ENCODE data around the gene SLIT3.

Gene SLIT3

DNA sequence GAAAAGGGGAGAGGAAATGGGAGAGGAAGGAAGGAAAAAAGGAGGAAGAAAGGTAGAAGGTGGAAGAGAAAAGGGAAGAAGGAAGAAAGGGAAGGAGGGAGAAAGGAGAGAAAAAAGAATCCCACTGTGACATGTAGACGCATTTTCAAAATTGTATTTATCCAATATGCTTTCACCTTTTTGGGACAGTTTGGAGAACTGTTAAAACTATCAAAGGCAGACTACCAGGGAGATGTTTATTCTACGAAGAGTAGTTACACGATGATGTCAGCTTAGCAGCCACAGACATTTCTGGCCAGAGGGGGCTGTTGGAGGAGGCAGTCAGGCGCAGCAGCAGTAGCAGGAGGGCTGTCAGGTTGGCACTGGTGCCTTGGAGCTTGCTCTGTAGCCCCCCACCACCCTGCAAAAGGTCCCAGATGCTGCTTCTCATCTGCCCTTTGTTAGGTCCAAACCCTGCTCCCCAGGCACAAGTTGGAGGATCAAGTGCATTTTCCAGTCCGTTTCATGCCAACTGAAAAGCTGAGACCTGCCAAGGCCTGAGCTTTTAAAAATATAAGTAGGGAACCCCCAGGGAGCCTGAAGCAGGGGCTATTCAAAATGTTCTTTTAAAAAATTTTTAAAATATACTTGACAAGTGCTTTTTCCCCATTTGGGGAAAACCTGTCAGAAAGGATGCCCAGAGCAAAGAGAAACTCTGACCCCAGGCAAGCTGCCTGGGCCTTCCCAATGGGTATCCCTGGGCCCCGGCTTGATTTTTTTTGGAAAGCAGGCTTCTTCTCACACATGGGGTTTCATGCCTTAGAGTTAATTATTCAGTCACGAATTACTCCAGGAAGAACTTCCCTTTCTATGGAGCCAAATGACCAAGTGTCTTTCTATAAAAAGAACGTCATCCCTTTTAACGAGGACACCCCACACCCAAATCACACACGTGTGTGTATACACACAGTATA is 203.3 kb downstream of the SLIT3 start:
- Histone ChIP-seq H3F3A (ENCODE audit: insufficient read depth) (no peaks in the 10 kb centered on the region), H3K9me3 (ENCODE audit: insufficient read depth, low read length) (no peaks in the 10 kb centered on the region), H3K4me2 (ENCODE audit: low read depth, low read length, poor library complexity, severe bottlenecking) (no peak overlapping the region), H3K36me3 (ENCODE audit: low read length) (no peaks in the 10 kb centered on the region), H3K4me3 (ENCODE audit: insufficient read depth, low read length, poor library complexity, severe bottlenecking) (no peak overlapping the region), H4K20me1 (ENCODE audit: low read depth, low read length) (no peaks in the 10 kb centered on the region), H3K27ac (ENCODE audit: low read depth, low read length) (no peak overlapping the region), H3K9me2 (replicated peaks; ENCODE audit: insufficient read depth, low read length) (no peaks in the 10 kb centered on the region), H3K27me3 (ENCODE audit: low read length) (no peaks in the 10 kb centered on the region), H3K79me2 (ENCODE audit: insufficient read depth, low read length) (no peaks in the 10 kb centered on the region), H3K9ac (ENCODE audit: low read length) (no peak overlapping the region), H2AFZ (ENCODE audit: low read depth, low read length, severe bottlenecking) (no peak overlapping the region)
- TF ChIP-seq, protein P1, sequence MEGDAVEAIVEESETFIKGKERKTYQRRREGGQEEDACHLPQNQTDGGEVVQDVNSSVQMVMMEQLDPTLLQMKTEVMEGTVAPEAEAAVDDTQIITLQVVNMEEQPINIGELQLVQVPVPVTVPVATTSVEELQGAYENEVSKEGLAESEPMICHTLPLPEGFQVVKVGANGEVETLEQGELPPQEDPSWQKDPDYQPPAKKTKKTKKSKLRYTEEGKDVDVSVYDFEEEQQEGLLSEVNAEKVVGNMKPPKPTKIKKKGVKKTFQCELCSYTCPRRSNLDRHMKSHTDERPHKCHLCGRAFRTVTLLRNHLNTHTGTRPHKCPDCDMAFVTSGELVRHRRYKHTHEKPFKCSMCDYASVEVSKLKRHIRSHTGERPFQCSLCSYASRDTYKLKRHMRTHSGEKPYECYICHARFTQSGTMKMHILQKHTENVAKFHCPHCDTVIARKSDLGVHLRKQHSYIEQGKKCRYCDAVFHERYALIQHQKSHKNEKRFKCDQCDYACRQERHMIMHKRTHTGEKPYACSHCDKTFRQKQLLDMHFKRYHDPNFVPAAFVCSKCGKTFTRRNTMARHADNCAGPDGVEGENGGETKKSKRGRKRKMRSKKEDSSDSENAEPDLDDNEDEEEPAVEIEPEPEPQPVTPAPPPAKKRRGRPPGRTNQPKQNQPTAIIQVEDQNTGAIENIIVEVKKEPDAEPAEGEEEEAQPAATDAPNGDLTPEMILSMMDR (IDR thresholded peaks at IDR 0.05; ENCODE audit: insufficient read depth, low read length, poor library complexity, severe bottlenecking), result no peak
- TF ChIP-seq EZH2phosphoT487 (conservative IDR thresholded peaks at IDR 0.05; ENCODE audit: low read length), result no peak

DNA sequence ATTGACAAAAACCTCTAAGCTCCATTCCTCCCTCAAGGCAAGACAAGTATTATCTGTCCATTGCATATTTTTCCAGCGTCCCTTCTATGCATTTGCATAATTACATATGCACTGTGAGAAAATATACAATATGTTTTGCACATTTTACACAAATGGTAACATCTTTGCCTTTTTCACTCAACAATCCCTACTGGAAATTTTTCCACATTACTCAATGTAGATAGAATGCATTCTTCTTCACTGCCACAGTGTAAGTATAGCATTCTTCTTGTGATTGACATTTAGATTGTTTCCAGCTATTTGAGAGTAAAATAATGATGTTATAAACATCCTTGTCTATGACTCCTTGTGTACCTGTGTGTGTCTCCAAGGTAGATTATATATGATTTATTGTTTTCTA is 205.0 kb downstream of the SLIT3 start:
- H3K9me3 ChIP-seq (ENCODE audit: insufficient read depth, low read length), result no peaks in the 10 kb centered on the region
- no peak for TF ChIP-seq EZH2phosphoT487 (conservative IDR thresholded peaks at IDR 0.05; ENCODE audit: low read length)
- TF ChIP-seq, protein P1 (IDR thresholded peaks at IDR 0.05; ENCODE audit: insufficient read depth, low read length, poor library complexity, severe bottlenecking), result no peak
- H3K27ac ChIP-seq (ENCODE audit: low read depth, low read length), result no peak overlapping the region
- no peaks in the 10 kb centered on the region for H3K79me2 ChIP-seq (ENCODE audit: insufficient read depth, low read length)
- no peaks in the 10 kb centered on the region for H3K27me3 ChIP-seq (ENCODE audit: low read length)
- H3K36me3 ChIP-seq (ENCODE audit: low read length), result no peaks in the 10 kb centered on the region
- H2AFZ ChIP-seq (ENCODE audit: low read depth, low read length, severe bottlenecking), result no peak overlapping the region
- H3K9me2 ChIP-seq (replicated peaks; ENCODE audit: insufficient read depth, low read length), result no peaks in the 10 kb centered on the region
- H3K4me2 ChIP-seq (ENCODE audit: low read depth, low read length, poor library complexity, severe bottlenecking), result no peak overlapping the region
- H3K4me3 ChIP-seq (ENCODE audit: insufficient read depth, low read length, poor library complexity, severe bottlenecking), result no peak overlapping the region
- H4K20me1 ChIP-seq (ENCODE audit: low read depth, low read length), result no peaks in the 10 kb centered on the region
- H3F3A ChIP-seq (ENCODE audit: insufficient read depth), result no peaks in the 10 kb centered on the region
- no peak overlapping the region for H3K9ac ChIP-seq (ENCODE audit: low read length)

DNA sequence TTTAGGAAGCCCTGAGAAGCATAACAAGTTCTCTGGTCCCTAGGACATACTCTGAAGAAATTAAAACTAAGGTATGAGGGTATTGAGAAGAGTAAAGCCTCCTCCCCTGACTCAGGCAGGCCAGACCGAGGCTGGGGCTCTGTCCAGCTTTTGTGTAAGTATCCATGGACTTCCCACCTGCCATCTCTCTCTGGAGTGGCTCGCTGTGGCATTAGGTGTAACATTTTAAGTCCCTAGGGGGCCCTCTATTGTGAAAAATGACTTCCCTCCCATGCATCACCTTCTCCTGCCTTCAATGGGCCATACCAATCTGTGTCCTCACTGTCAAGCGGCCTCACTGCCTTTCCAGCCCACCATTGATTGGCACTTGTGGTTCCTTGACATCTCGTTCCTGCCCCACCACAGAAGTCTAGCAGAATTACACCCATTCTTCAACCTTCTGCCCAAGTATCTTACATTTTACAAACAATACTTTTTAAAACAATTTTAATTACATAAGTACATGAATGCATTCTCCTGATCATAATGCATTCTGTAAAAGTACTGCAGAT is 205.5 kb downstream of the SLIT3 start:
- Histone ChIP-seq H3K27me3 (ENCODE audit: low read length) (no peaks in the 10 kb centered on the region), H3K36me3 (ENCODE audit: low read length) (no peaks in the 10 kb centered on the region), H4K20me1 (ENCODE audit: low read depth, low read length) (no peaks in the 10 kb centered on the region), H3K4me2 (ENCODE audit: low read depth, low read length, poor library complexity, severe bottlenecking) (no peak overlapping the region), H3F3A (ENCODE audit: insufficient read depth) (no peaks in the 10 kb centered on the region), H3K9me3 (ENCODE audit: insufficient read depth, low read length) (no peaks in the 10 kb centered on the region), H3K9ac (ENCODE audit: low read length) (no peak overlapping the region), H3K79me2 (ENCODE audit: insufficient read depth, low read length) (no peaks in the 10 kb centered on the region), H3K9me2 (replicated peaks; ENCODE audit: insufficient read depth, low read length) (no peaks in the 10 kb centered on the region), H3K4me3 (ENCODE audit: insufficient read depth, low read length, poor library complexity, severe bottlenecking) (no peak overlapping the region), H2AFZ (ENCODE audit: low read depth, low read length, severe bottlenecking) (no peak overlapping the region), H3K27ac (ENCODE audit: low read depth, low read length) (no peak overlapping the region)
- no peak for TF ChIP-seq EZH2phosphoT487 (conservative IDR thresholded peaks at IDR 0.05; ENCODE audit: low read length)
- TF ChIP-seq, protein P1 (IDR thresholded peaks at IDR 0.05; ENCODE audit: insufficient read depth, low read length, poor library complexity, severe bottlenecking), result no peak

Measured in SU-DHL-6 (cell line).